H9 (cell line): ENCODE results near the gene EPB41. TPM values are rescaled to one million over a fixed set of nuclear protein-coding genes. Genes with fewer than 3 reads are reported as not detected.

Experiments
- DNase-seq: peaks from one replicate; pipeline ENCODE4 v3.0.0-alpha.2; 2017
- H2AFZ ChIP-seq: one replicate; pipeline ENCODE4 v1.6.1; 2013; ENCODE audit warnings: mild to moderate bottlenecking, low read length, control low read depth, moderate library complexity
- H2AK5ac ChIP-seq: 2 replicates; pipeline ENCODE4 v1.6.1; 2013; ENCODE audit warnings: low read length, control low read depth, mixed read lengths; ENCODE audit not compliant: insufficient read length
- H2BK120ac ChIP-seq: one replicate; pipeline ENCODE4 v1.6.1; 2013; ENCODE audit warnings: low read depth, mild to moderate bottlenecking, low read length, control low read depth, inconsistent platforms; ENCODE audit not compliant: poor library complexity, severe bottlenecking
- H2BK12ac ChIP-seq: 2 replicates; pipeline ENCODE4 v1.6.1; 2013; ENCODE audit warnings: low read length, control low read depth, mixed read lengths, low read depth; ENCODE audit not compliant: insufficient read length
- H2BK15ac ChIP-seq: 2 replicates; pipeline ENCODE4 v1.6.1; 2013; ENCODE audit warnings: low read depth, low read length, control low read depth
- H2BK20ac ChIP-seq: one replicate; pipeline ENCODE4 v1.6.1; 2013; ENCODE audit warnings: low read depth, mild to moderate bottlenecking, low read length, control low read depth, inconsistent platforms; ENCODE audit not compliant: poor library complexity, severe bottlenecking
- H2BK5ac ChIP-seq: 2 replicates; pipeline ENCODE4 v1.6.1; 2013; ENCODE audit warnings: low read length, control low read depth, mixed read lengths; ENCODE audit not compliant: insufficient read length
- H3K14ac ChIP-seq: 2 replicates; pipeline ENCODE4 v1.6.1; 2013; ENCODE audit warnings: low read length, control low read depth; ENCODE audit not compliant: insufficient read depth
- H3K18ac ChIP-seq: 2 replicates; pipeline ENCODE4 v1.6.1; 2013; ENCODE audit warnings: low read depth, mild to moderate bottlenecking, mixed read lengths, low read length, control low read depth; ENCODE audit not compliant: insufficient read length
- H3K23ac ChIP-seq: 2 replicates; pipeline ENCODE4 v1.6.1; 2013; ENCODE audit warnings: low read length, control low read depth, mixed read lengths, low read depth; ENCODE audit not compliant: insufficient read length
- H3K23me2 ChIP-seq: 2 replicates; pipeline ENCODE4 v1.6.1; 2013; ENCODE audit warnings: low read depth, mild to moderate bottlenecking, mixed read lengths, low read length, control low read depth; ENCODE audit not compliant: insufficient read length, poor library complexity, severe bottlenecking
- H3K27ac ChIP-seq: 2 replicates; pipeline ENCODE4 v1.5.1; 2013; ENCODE audit warnings: low read length, control low read depth, mixed read lengths, low read depth; ENCODE audit not compliant: insufficient read length
- H3K27me3 ChIP-seq: 2 replicates; pipeline ENCODE4 v1.6.1; 2013; ENCODE audit warnings: low read length, control low read depth, inconsistent platforms; ENCODE audit not compliant: insufficient read depth
- H3K4ac ChIP-seq: 2 replicates; pipeline ENCODE4 v1.6.1; 2013; ENCODE audit warnings: low read depth, mild to moderate bottlenecking, control low read depth, inconsistent platforms, low read length, moderate library complexity
- H3K4me1 ChIP-seq: 2 replicates; pipeline ENCODE4 v1.6.1; 2013; ENCODE audit warnings: low read length, control low read depth, inconsistent platforms; ENCODE audit not compliant: insufficient read depth
- H3K4me2 ChIP-seq: 2 replicates; pipeline ENCODE4 v1.6.1; 2013; ENCODE audit warnings: low read length, control low read depth, mixed read lengths; ENCODE audit not compliant: insufficient read length, insufficient read depth
- H3K56ac ChIP-seq: 2 replicates; pipeline ENCODE4 v1.6.1; 2013; ENCODE audit warnings: low read depth, mild to moderate bottlenecking, mixed read lengths, low read length, control low read depth; ENCODE audit not compliant: insufficient read length
- H3K79me1 ChIP-seq: 2 replicates; pipeline ENCODE4 v1.6.1; 2013; ENCODE audit warnings: low read depth, mild to moderate bottlenecking, moderate library complexity, low read length, control low read depth, inconsistent platforms; ENCODE audit not compliant: insufficient read depth, poor library complexity, severe bottlenecking
- H3K79me2 ChIP-seq: 2 replicates; pipeline ENCODE4 v1.6.1; 2013; ENCODE audit warnings: low read length, control low read depth, inconsistent platforms; ENCODE audit not compliant: insufficient read depth
- H3K9ac ChIP-seq: 2 replicates; pipeline ENCODE4 v1.6.1; 2013; ENCODE audit warnings: low read length, control low read depth, mixed read lengths; ENCODE audit not compliant: insufficient read length; ENCODE audit errors: extremely low read depth
- H3K9me3 ChIP-seq: one replicate; pipeline ENCODE4 v1.6.1; 2013; ENCODE audit warnings: low read depth, low read length, inconsistent platforms; ENCODE audit not compliant: control insufficient read depth
- H3T11ph ChIP-seq: one replicate; pipeline ENCODE4 v1.6.1; 2013; ENCODE audit warnings: mild to moderate bottlenecking, low read length, control low read depth, inconsistent platforms
- H4K20me1 ChIP-seq: one replicate; pipeline ENCODE4 v1.6.1; 2013; ENCODE audit not compliant: control insufficient read depth, insufficient read length, insufficient read depth
- H4K5ac ChIP-seq: 2 replicates; pipeline ENCODE4 v1.6.1; 2013; ENCODE audit warnings: low read depth, mild to moderate bottlenecking, mixed read lengths, low read length, control low read depth; ENCODE audit not compliant: insufficient read length
- H4K8ac ChIP-seq: replicated peaks from 2 replicates; pipeline ENCODE4 v1.6.1; 2013; ENCODE audit warnings: low read length, control low read depth, mixed read lengths, low read depth; ENCODE audit not compliant: insufficient read length
- H4K91ac ChIP-seq: 2 replicates; pipeline ENCODE4 v1.6.1; 2013; ENCODE audit warnings: low read depth, mild to moderate bottlenecking, moderate library complexity, mixed read lengths, low read length, control low read depth; ENCODE audit not compliant: insufficient read length
- H3K27ac Mint-ChIP-seq, 3 experiments: 2 replicates in 2 of 3; 3 replicates in 1 of 3; pipeline ENCODE4 v1.8.0; 2020 to 2021; ENCODE audit warnings: mixed read lengths in 3 of 3, mild to moderate bottlenecking in 1 of 3, moderate library complexity in 1 of 3
- H3K27me3 Mint-ChIP-seq: 2 replicates; pipeline ENCODE4 v1.8.0; 2021; ENCODE audit warnings: low read depth, mild to moderate bottlenecking, moderate library complexity, mixed read lengths
- H3K36me3 Mint-ChIP-seq, 3 experiments: 2 replicates in 2 of 3; 3 replicates in 1 of 3; pipeline ENCODE4 v1.8.0; 2020 to 2021; ENCODE audit warnings: low read depth in 3 of 3, mixed read lengths in 3 of 3; ENCODE audit not compliant: insufficient read depth in 1 of 3
- H3K4me1 Mint-ChIP-seq, 2 experiments: 2 replicates each; pipeline ENCODE4 v1.8.0; 2020; ENCODE audit warnings: mixed read lengths in 2 of 2
- H3K4me3 Mint-ChIP-seq, 2 experiments: 2 replicates in 1 of 2; 3 replicates in 1 of 2; pipeline ENCODE4 v1.8.0; 2020 to 2021; ENCODE audit warnings: mild to moderate bottlenecking in 2 of 2, mixed read lengths in 2 of 2, moderate library complexity in 1 of 2
- H3K9me3 Mint-ChIP-seq, 2 experiments: 2 replicates in 1 of 2; 3 replicates in 1 of 2; pipeline ENCODE4 v1.8.0; 2020; ENCODE audit warnings: mild to moderate bottlenecking in 2 of 2, mixed read lengths in 2 of 2, moderate library complexity in 1 of 2
- CTCF ChIP-seq: fragments of 200-600 bp; sonication (generic); conservative IDR thresholded peaks from 3 replicates; pipeline ENCODE4 v1.8.0; 2021; ENCODE audit warnings: antibody characterized with exemption, mild to moderate bottlenecking
- WGBS: extraction: QIAGEN DNeasy Blood & Tissue Kit; methylation state at CpG from one replicate; pipeline ENCODE4 v1.1.7; 2013; ENCODE audit warnings: missing lambda C conversion rate, low lambda C conversion rate, mixed read lengths; ENCODE audit not compliant: insufficient read length; ENCODE audit errors: extremely low coverage; 5-methylcytosine and 5-hydroxymethylcytosine counted together
- total RNA-seq: library from RNA; stranded (reverse); gene quantifications from 2 replicates; pipeline ENCODE4 v1.2.1, GENCODE V29; 2021

Gene EPB41
- total RNA-seq, 1 experiment from 2014 or later, result 75.4 TPM

- H3K27ac Mint-ChIP-seq, result peak overlapping the region in 2 of 3 experiments; percentile 83 to 85; a peak in 5 of 7 replicates
- Histone ChIP-seq H3K9ac (peak overlapping the region; percentile 49), H3K4me2 (peak overlapping the region; percentile 75), H2BK5ac (no peak overlapping the region), H2BK120ac (no peak overlapping the region), H2AK5ac (no peak overlapping the region), H4K8ac (no peak overlapping the region), H3K79me2 (peaks cover 2% of the 10 kb centered on the region; the same call in 1 of the 2 replicates), H3K4ac (no peak overlapping the region), H2BK15ac (no peak overlapping the region), H2BK20ac (no peak overlapping the region), H3K4me1 (peaks cover 2% of the 10 kb centered on the region; the same call in 1 of the 2 replicates), H3T11ph (no peak overlapping the region), H3K18ac (peak overlapping the region; percentile 59), H2AFZ (peak overlapping the region; percentile 3), H3K79me1 (no peaks in the 10 kb centered on the region), H3K14ac (peak overlapping the region; percentile 74), H3K27me3 (no peaks in the 10 kb centered on the region), H3K27ac (no peak overlapping the region), H4K91ac (no peak overlapping the region), H3K23me2 (peaks cover 4% of the 10 kb centered on the region), H4K20me1 (no peaks in the 10 kb centered on the region), H2BK12ac (no peak overlapping the region), H3K23ac (no peak overlapping the region), H3K56ac (no peak overlapping the region), H3K9me3 (no peaks in the 10 kb centered on the region), H4K5ac (peak overlapping the region; percentile 79)
- H3K27me3 Mint-ChIP-seq, result peaks cover 5% of the 10 kb centered on the region; the same call in 1 of the 2 replicates
- H3K9me3 Mint-ChIP-seq, result no peaks in the 10 kb centered on the region; a peak in 1 of 5 replicates
- WGBS, result no CpG with 5 or more reads among the region's 10 CpGs
- no peak for DNase-seq
- peaks cover 12 to 33% of the 10 kb centered on the region in 2 experiments for H3K4me1 Mint-ChIP-seq
- H3K36me3 Mint-ChIP-seq, result no peaks in the 10 kb centered on the region; a peak in 1 of 7 replicates
- no peak for TF ChIP-seq CTCF
- peak overlapping the region; percentile 55 to 79 for H3K4me3 Mint-ChIP-seq
Observed at GRCh38 chr1:28913786-28914227, 562 bp upstream of the EPB41 start.
